H1 (cell line): ENCODE data around the gene UBE3B. TPM values are rescaled to one million over a fixed set of nuclear protein-coding genes. Genes with fewer than 3 reads are reported as not detected.

Experiments
- CTCF ChIA-PET: fragments of 300-600 bp; sonication (Branson Sonifier 250); formaldehyde crosslinking; loops from one replicate; lab custom pipeline; 2021; ENCODE audit not compliant: partially characterized antibody; lab: Charles Lee
- POLR2A ChIA-PET: fragments of 300-600 bp; sonication (Branson Sonifier 250); formaldehyde crosslinking; loops from one replicate; lab custom pipeline; 2021; ENCODE audit warnings: inconsistent platforms; ENCODE audit not compliant: partially characterized antibody; lab: Charles Lee
- DNase-seq, 2 experiments: peaks; one replicate each; pipeline versions ENCODE4 v3.0.0 to v3.0.0-alpha.2; 2010 to 2022; ENCODE audit warnings: low spot score in 2 of 2, low read depth in 1 of 2, mixed read lengths in 1 of 2
- FAIRE-seq: peaks from 2 replicates; lab custom pipeline; 2011; peaks lifted over from hg19 to GRCh38; lab: Jason Lieb, UNC
- H2AFZ ChIP-seq: 2 replicates; pipeline ENCODE4 v1.8.1; 2012; ENCODE audit warnings: low read length, inconsistent platforms
- H2AK5ac ChIP-seq: 2 replicates; pipeline ENCODE4 v1.6.1; 2013; ENCODE audit warnings: low read depth, low read length
- H2BK120ac ChIP-seq: replicated peaks from 2 replicates; pipeline ENCODE3; 2013; ENCODE audit warnings: low read depth, low read length, inconsistent platforms
- H2BK12ac ChIP-seq: 2 replicates; pipeline ENCODE4 v1.6.1; 2013; ENCODE audit warnings: low read depth, low read length
- H2BK15ac ChIP-seq: 2 replicates; pipeline ENCODE4 v1.6.1; 2013; ENCODE audit warnings: low read length
- H2BK20ac ChIP-seq: 2 replicates; pipeline ENCODE4 v1.6.1; 2013; ENCODE audit warnings: low read length
- H2BK5ac ChIP-seq: 2 replicates; pipeline ENCODE4 v1.6.1; 2013; ENCODE audit warnings: low read depth, low read length
- H3K14ac ChIP-seq: 2 replicates; pipeline ENCODE4 v1.6.1; 2013; ENCODE audit warnings: inconsistent platforms; ENCODE audit not compliant: insufficient read length
- H3K18ac ChIP-seq: 2 replicates; pipeline ENCODE4 v1.6.1; 2013; ENCODE audit warnings: low read length; ENCODE audit errors: extremely low read depth
- H3K23ac ChIP-seq: 2 replicates; pipeline ENCODE4 v1.6.1; 2013; ENCODE audit warnings: inconsistent platforms; ENCODE audit not compliant: insufficient read length
- H3K23me2 ChIP-seq: 2 replicates; pipeline ENCODE4 v1.6.1; 2013; ENCODE audit warnings: low read depth, low read length
- H3K27ac ChIP-seq: 2 replicates; pipeline ENCODE4 v1.6.1; 2011; ENCODE audit warnings: low read depth, low read length, inconsistent platforms
- H3K27me3 ChIP-seq, 4 experiments: replicated peaks in 1 of 4; 1 replicate in 1 of 4; 2 replicates in 3 of 4; pipeline versions ENCODE4 v1.6.1 to v1.8.1; 2011 to 2013; ENCODE audit warnings: low read length in 3 of 4, mild to moderate bottlenecking in 3 of 4, inconsistent platforms in 2 of 4, mixed read lengths in 2 of 4, moderate library complexity in 1 of 4; ENCODE audit not compliant: control insufficient read depth in 3 of 4, insufficient read depth in 3 of 4; ENCODE audit errors: extremely low read depth in 1 of 4
- H3K36me3 ChIP-seq, 4 experiments: 2 replicates each; pipeline versions ENCODE4 v1.6.1 to v1.8.1; 2011 to 2013; ENCODE audit warnings: mild to moderate bottlenecking in 4 of 4, low read length in 3 of 4, moderate library complexity in 2 of 4, control low read depth in 1 of 4, inconsistent platforms in 1 of 4; ENCODE audit not compliant: insufficient read depth in 4 of 4, control insufficient read depth in 2 of 4
- H3K4ac ChIP-seq: replicated peaks from 2 replicates; pipeline ENCODE3; 2013; ENCODE audit warnings: low read length, low read depth, mixed read lengths, inconsistent platforms; ENCODE audit not compliant: insufficient read length
- H3K4me1 ChIP-seq, 4 experiments: replicated peaks in 1 of 4; 1 replicate in 1 of 4; 2 replicates in 3 of 4; pipeline versions ENCODE4 v1.6.1 to v1.8.1; 2011 to 2013; ENCODE audit warnings: low read length in 3 of 4, inconsistent platforms in 2 of 4, mixed read lengths in 1 of 4; ENCODE audit not compliant: insufficient read depth in 4 of 4, control insufficient read depth in 3 of 4
- H3K4me2 ChIP-seq, 2 experiments: 2 replicates each; pipeline versions ENCODE4 v1.6.1 to v1.8.1; 2011 to 2013; ENCODE audit warnings: low read depth in 2 of 2, low read length in 2 of 2, control low read depth in 1 of 2, inconsistent platforms in 1 of 2, mild to moderate bottlenecking in 1 of 2; ENCODE audit not compliant: insufficient read depth in 1 of 2
- H3K4me3 ChIP-seq, 4 experiments: fragments of 200-600, 300-600 bp in 1 of 4; sonication (generic), shearing (Covaris generic), sonication (Bioruptor Twin) in 1 of 4; 2 replicates each; pipeline versions ENCODE4 v1.5.1 to v1.8.1; 2011 to 2016; ENCODE audit warnings: low read length in 4 of 4, low read depth in 3 of 4, control low read depth in 2 of 4, inconsistent platforms in 2 of 4, mild to moderate bottlenecking in 2 of 4, mixed read lengths in 1 of 4, moderate library complexity in 1 of 4; ENCODE audit not compliant: insufficient read depth in 2 of 4; ENCODE audit errors: extremely low read depth in 1 of 4
- H3K56ac ChIP-seq: replicated peaks from 2 replicates; pipeline ENCODE3; 2013; ENCODE audit warnings: low read depth, mild to moderate bottlenecking, mixed read lengths, low read length, inconsistent platforms; ENCODE audit not compliant: insufficient read length
- H3K79me1 ChIP-seq: 2 replicates; pipeline ENCODE4 v1.6.1; 2013; ENCODE audit warnings: low read depth, low read length, control low read depth
- H3K79me2 ChIP-seq, 2 experiments: 2 replicates each; pipeline versions ENCODE4 v1.6.1 to v1.8.1; 2012 to 2013; ENCODE audit warnings: low read length in 2 of 2, mild to moderate bottlenecking in 2 of 2, inconsistent platforms in 1 of 2; ENCODE audit not compliant: insufficient read depth in 2 of 2, control insufficient read depth in 1 of 2
- H3K9ac ChIP-seq, 4 experiments: replicated peaks in 1 of 4; 1 replicate in 1 of 4; 2 replicates in 3 of 4; pipeline versions ENCODE4 v1.6.1 to v1.8.1; 2011 to 2013; ENCODE audit warnings: low read depth in 3 of 4, low read length in 3 of 4, control low read depth in 2 of 4, mild to moderate bottlenecking in 2 of 4, moderate library complexity in 2 of 4, inconsistent platforms in 1 of 4; ENCODE audit errors: extremely low read depth in 1 of 4
- H3K9me3 ChIP-seq, 2 experiments: 2 replicates each; pipeline versions ENCODE4 v1.6.1 to v1.8.1; 2012 to 2013; ENCODE audit warnings: mild to moderate bottlenecking in 2 of 2, moderate library complexity in 2 of 2, control low read depth in 1 of 2, inconsistent platforms in 1 of 2, low read depth in 1 of 2, low read length in 1 of 2, mixed read lengths in 1 of 2; ENCODE audit not compliant: insufficient read depth in 2 of 2
- H4K20me1 ChIP-seq, 2 experiments: replicated peaks in 1 of 2; 2 replicates each; pipeline versions ENCODE3 to v1.8.1; 2011 to 2013; ENCODE audit warnings: inconsistent platforms in 2 of 2, low read length in 2 of 2, mild to moderate bottlenecking in 1 of 2; ENCODE audit not compliant: insufficient read depth in 2 of 2, control insufficient read depth in 1 of 2
- H4K5ac ChIP-seq: 2 replicates; pipeline ENCODE4 v1.6.1; 2013; ENCODE audit warnings: low read length, low read depth, mixed read lengths, inconsistent platforms; ENCODE audit not compliant: insufficient read length
- H4K8ac ChIP-seq: 2 replicates; pipeline ENCODE4 v1.8.0; 2013; ENCODE audit warnings: mild to moderate bottlenecking, moderate library complexity, low read length, inconsistent platforms; ENCODE audit not compliant: insufficient read depth; ENCODE audit errors: extremely low read depth
- H4K91ac ChIP-seq: replicated peaks from 2 replicates; pipeline ENCODE3; 2013; ENCODE audit warnings: low read length, mixed read lengths, inconsistent platforms; ENCODE audit not compliant: insufficient read length
- CHD2 ChIP-seq: IDR thresholded peaks from 2 replicates; pipeline ENCODE4 v1.6.1; 2012; ENCODE audit warnings: low read length, improper control_type of control experiment
- EZH2 ChIP-seq: fragments of 200-600 bp; sonication (generic); IDR thresholded peaks from 2 replicates; pipeline ENCODE4 v1.7.1; 2012; ENCODE audit warnings: low read depth, mild to moderate bottlenecking, moderate library complexity, low read length, inconsistent platforms; ENCODE audit not compliant: severe bottlenecking
- HDAC2 ChIP-seq, 2 experiments: fragments of 300-600 bp in 1 of 2; sonication (generic) in 1 of 2; IDR thresholded peaks; 2 replicates each; pipeline ENCODE4 v1.6.1; 2011 to 2012; ENCODE audit warnings: low read depth in 2 of 2, low read length in 2 of 2, mild to moderate bottlenecking in 2 of 2, moderate library complexity in 2 of 2, borderline replicate concordance in 1 of 2, inconsistent platforms in 1 of 2
- RAD21 ChIP-seq, 2 experiments: IDR thresholded peaks in 1 of 2; conservative IDR thresholded peaks in 1 of 2; 2 replicates each; pipeline ENCODE4 v1.6.1; 2011; ENCODE audit warnings: low read depth in 2 of 2, low read length in 2 of 2, improper control_type of control experiment in 1 of 2, inconsistent platforms in 1 of 2, mild to moderate bottlenecking in 1 of 2, moderate library complexity in 1 of 2
- RXRA ChIP-seq: IDR thresholded peaks from 2 replicates; pipeline ENCODE4 v1.6.1; 2011; ENCODE audit warnings: low read depth, mild to moderate bottlenecking, low read length, moderate library complexity; ENCODE audit not compliant: insufficient read depth
- SAP30 ChIP-seq: fragments of 300-600 bp; sonication (generic); IDR thresholded peaks from 2 replicates; pipeline ENCODE4 v1.7.1; 2012; ENCODE audit warnings: low read length, moderate library complexity, mild to moderate bottlenecking, inconsistent platforms; ENCODE audit not compliant: insufficient read depth, insufficient replicate concordance
- SP4 ChIP-seq: IDR thresholded peaks from 2 replicates; pipeline ENCODE4 v1.6.1; 2012; ENCODE audit warnings: low read length, inconsistent platforms
- TAF1 ChIP-seq: IDR thresholded peaks from 2 replicates; pipeline ENCODE4 v1.6.1; 2011; ENCODE audit warnings: mild to moderate bottlenecking, low read depth, low read length
- YY1 ChIP-seq: IDR thresholded peaks from 2 replicates; pipeline ENCODE4 v1.6.1; 2011; ENCODE audit warnings: low read depth, mild to moderate bottlenecking, low read length
- WGBS, 2 experiments: shearing (Covaris generic) in 1 of 2; methylation state at CpG; one replicate each; pipeline versions ENCODE4 v1.1.6 to v1.1.7; 2013 to 2015; ENCODE audit warnings: low lambda C conversion rate in 2 of 2, mixed read lengths in 2 of 2, inconsistent platforms in 1 of 2, low coverage in 1 of 2, missing lambda C conversion rate in 1 of 2; ENCODE audit not compliant: insufficient replicate concordance in 2 of 2, insufficient coverage in 1 of 2, insufficient read length in 1 of 2; ENCODE audit errors: extremely low coverage in 1 of 2, missing lambda C conversion rate in 1 of 2; 5-methylcytosine and 5-hydroxymethylcytosine counted together
- polyA plus RNA-seq, 7 experiments: library from polyadenylated mRNA; depleted of rRNA in 3 of 7; stranded (reverse) in 5 of 7; unstranded in 2 of 7; fragments of >200 nt in 5 of 7; fragments of 200-250 nt in 2 of 7; gene quantifications; 1 replicate in 5 of 7; 2 replicates in 1 of 7; 4 replicates in 1 of 7; pipeline versions ENCODE4 v1.2.1 to v1.2.3, GENCODE V29; 2011 to 2013; ENCODE audit warnings: missing spikeins in 2 of 7, mixed read lengths in 2 of 7
- total RNA-seq: library from RNA; stranded (reverse); fragmentation: NEBNext Ultra II Directional; extraction: Animal tissue kit (Norgen Biotek cat#: 25700); gene quantifications from 2 replicates; pipeline ENCODE4 v1.2.1, GENCODE V29; 2021
- TF ChIP-seq, protein P1 (sequence below), 3 experiments: IDR thresholded peaks; 1 replicate in 2 of 3; 2 replicates in 1 of 3; pipeline versions ENCODE4 v1.5.1 to v1.6.1; 2011; ENCODE audit warnings: low read length in 3 of 3, mild to moderate bottlenecking in 3 of 3, inconsistent platforms in 2 of 3, low read depth in 1 of 3, moderate library complexity in 1 of 3; ENCODE audit not compliant: insufficient read depth in 1 of 3; ENCODE audit errors: control extremely low read depth in 1 of 3

UBE3B gene
- total and polyA plus RNA-seq, 2 of the 8 experiments (the other 6 are each of a cell fraction or from before 2014, with no cell fraction given): 14.0 to 21.1 TPM

- Histone ChIP-seq H2BK15ac (no peak overlapping the region), H4K20me1 (peaks cover 2 to 4% of the 10 kb centered on the region in 2 experiments), H2BK20ac (no peak overlapping the region), H3K4me1 (no peaks in the 10 kb centered on the region), H3K4me2 (no peak overlapping the region), H4K91ac (no peak overlapping the region), H4K8ac (no peak overlapping the region), H3K79me1 (no peaks in the 10 kb centered on the region), H4K5ac (no peak overlapping the region), H2BK12ac (no peak overlapping the region), H3K14ac (no peak overlapping the region), H3K18ac (no peak overlapping the region), H3K56ac (no peak overlapping the region), H2BK5ac (no peak overlapping the region), H3K36me3 (peaks cover 9 to 74% (median 47%) of the 10 kb centered on the region in 4 experiments), H3K23me2 (no peaks in the 10 kb centered on the region), H2BK120ac (no peak overlapping the region), H3K79me2 (no peaks in the 10 kb centered on the region), H3K23ac (no peak overlapping the region), H3K4ac (no peak overlapping the region), H3K4me3 (no peak overlapping the region), H3K27ac (no peak overlapping the region), H3K27me3 (no peaks in the 10 kb centered on the region), H3K9me3 (no peaks in the 10 kb centered on the region), H2AFZ (no peak overlapping the region), H2AK5ac (no peak overlapping the region), H3K9ac (no peak overlapping the region)
- no peak for FAIRE-seq
- no peak for DNase-seq
- CTCF ChIA-PET: interaction anchor here (0.9 to 1.0 kb wide), 3 partner anchors 10 to 55 kb away, joined by 3 to 4 read pairs (median 3); no protein-coding TSS in a partner anchor
- POLR2A ChIA-PET: interaction anchor here (1.2 kb wide), 1 partner anchor 14 kb away, joined by 3 read pairs; no protein-coding TSS in a partner anchor
- WGBS, 2 experiments: 86% methylated on average over 7 of the region's 7 CpGs; no CpG with 5 or more reads in 1 of the 2 experiments
- TF ChIP-seq EZH2: no peak
- TF ChIP-seq HDAC2 (IDR thresholded peaks at IDR 0.05; ENCODE audit: borderline replicate concordance in 1 of 2, low read depth in 2 of 2, low read length in 2 of 2): no peak
- TF ChIP-seq RXRA: no peak
- no peak for TF ChIP-seq TAF1
- no peak for TF ChIP-seq RAD21 (IDR thresholded peaks at IDR 0.05 in 1 of 2, conservative IDR thresholded peaks at IDR 0.05 in 1 of 2; ENCODE audit: low read depth in 2 of 2, low read length in 2 of 2)
- no peak for TF ChIP-seq SAP30
- TF ChIP-seq CHD2: no peak
- TF ChIP-seq YY1: no peak
- TF ChIP-seq, protein P1, sequence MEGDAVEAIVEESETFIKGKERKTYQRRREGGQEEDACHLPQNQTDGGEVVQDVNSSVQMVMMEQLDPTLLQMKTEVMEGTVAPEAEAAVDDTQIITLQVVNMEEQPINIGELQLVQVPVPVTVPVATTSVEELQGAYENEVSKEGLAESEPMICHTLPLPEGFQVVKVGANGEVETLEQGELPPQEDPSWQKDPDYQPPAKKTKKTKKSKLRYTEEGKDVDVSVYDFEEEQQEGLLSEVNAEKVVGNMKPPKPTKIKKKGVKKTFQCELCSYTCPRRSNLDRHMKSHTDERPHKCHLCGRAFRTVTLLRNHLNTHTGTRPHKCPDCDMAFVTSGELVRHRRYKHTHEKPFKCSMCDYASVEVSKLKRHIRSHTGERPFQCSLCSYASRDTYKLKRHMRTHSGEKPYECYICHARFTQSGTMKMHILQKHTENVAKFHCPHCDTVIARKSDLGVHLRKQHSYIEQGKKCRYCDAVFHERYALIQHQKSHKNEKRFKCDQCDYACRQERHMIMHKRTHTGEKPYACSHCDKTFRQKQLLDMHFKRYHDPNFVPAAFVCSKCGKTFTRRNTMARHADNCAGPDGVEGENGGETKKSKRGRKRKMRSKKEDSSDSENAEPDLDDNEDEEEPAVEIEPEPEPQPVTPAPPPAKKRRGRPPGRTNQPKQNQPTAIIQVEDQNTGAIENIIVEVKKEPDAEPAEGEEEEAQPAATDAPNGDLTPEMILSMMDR (IDR thresholded peaks at IDR 0.05; ENCODE audit: control extremely low read depth in 1 of 3, insufficient read depth in 1 of 3, low read depth in 1 of 3, low read length in 3 of 3): no peak
- TF ChIP-seq SP4: no peak
Measured at GRCh38 chr12:109488051-109488665, 10.7 kb downstream of the UBE3B start.
